ENCODE data around the gene EVC.

Gene EVC

GRCh38 chr4:5701971-5702370, 9.0 kb upstream of the EVC start:
- Histone ChIP-seq H3K4me2 (ENCODE audit: low read depth, low read length) (no peak overlapping the region), H3K4me1 (ENCODE audit: low read length) (peaks cover 24% of the 10 kb centered on the region), H3K9ac (ENCODE audit: low read length) (no peak overlapping the region), H3K4me3 (ENCODE audit: low read length) (no peak overlapping the region), H3K36me3 (replicated peaks; ENCODE audit: insufficient read depth, low read length) (no peaks in the 10 kb centered on the region), H3K9me2 (replicated peaks; ENCODE audit: insufficient read depth, low read length) (no peaks in the 10 kb centered on the region), H2AFZ (ENCODE audit: low read length) (no peak overlapping the region), H3K79me2 (ENCODE audit: low read length) (peaks cover 48% of the 10 kb centered on the region), H3K9me3 (replicated peaks; ENCODE audit: insufficient read depth, low read length) (no peaks in the 10 kb centered on the region), H3K27ac (ENCODE audit: low read length) (no peak overlapping the region), H4K20me1 (ENCODE audit: insufficient read depth, low read length) (no peaks in the 10 kb centered on the region), H3K27me3 (replicated peaks; ENCODE audit: insufficient read depth, low read length) (no peaks in the 10 kb centered on the region), H3F3A (ENCODE audit: insufficient read depth, low read length) (no peaks in the 10 kb centered on the region)
- no peak for DNase-seq
- no peak for TF ChIP-seq EZH2phosphoT487 (IDR thresholded peaks at IDR 0.05; ENCODE audit: low read length)

GRCh38 chr4:5703831-5704230, 7.2 kb upstream of the EVC start:
- Histone ChIP-seq H3K79me2 (ENCODE audit: low read length) (peaks cover 60% of the 10 kb centered on the region), H3K27me3 (replicated peaks; ENCODE audit: insufficient read depth, low read length) (no peaks in the 10 kb centered on the region), H3K9me3 (replicated peaks; ENCODE audit: insufficient read depth, low read length) (no peaks in the 10 kb centered on the region), H3F3A (ENCODE audit: insufficient read depth, low read length) (no peaks in the 10 kb centered on the region), H3K9me2 (replicated peaks; ENCODE audit: insufficient read depth, low read length) (no peaks in the 10 kb centered on the region), H4K20me1 (ENCODE audit: insufficient read depth, low read length) (no peaks in the 10 kb centered on the region), H2AFZ (ENCODE audit: low read length) (no peak overlapping the region), H3K4me2 (ENCODE audit: low read depth, low read length) (peak overlapping the region; percentile 59; the same call in 1 of the 2 replicates), H3K4me3 (ENCODE audit: low read length) (peak overlapping the region; percentile 16; the same call in 1 of the 2 replicates), H3K27ac (ENCODE audit: low read length) (peak overlapping the region; percentile 60; the same call in 1 of the 2 replicates), H3K4me1 (ENCODE audit: low read length) (peaks cover 32% of the 10 kb centered on the region), H3K36me3 (replicated peaks; ENCODE audit: insufficient read depth, low read length) (no peaks in the 10 kb centered on the region), H3K9ac (ENCODE audit: low read length) (peak overlapping the region; percentile 8; the same call in 1 of the 2 replicates)
- DNase-seq = no peak
- TF ChIP-seq, protein P1, sequence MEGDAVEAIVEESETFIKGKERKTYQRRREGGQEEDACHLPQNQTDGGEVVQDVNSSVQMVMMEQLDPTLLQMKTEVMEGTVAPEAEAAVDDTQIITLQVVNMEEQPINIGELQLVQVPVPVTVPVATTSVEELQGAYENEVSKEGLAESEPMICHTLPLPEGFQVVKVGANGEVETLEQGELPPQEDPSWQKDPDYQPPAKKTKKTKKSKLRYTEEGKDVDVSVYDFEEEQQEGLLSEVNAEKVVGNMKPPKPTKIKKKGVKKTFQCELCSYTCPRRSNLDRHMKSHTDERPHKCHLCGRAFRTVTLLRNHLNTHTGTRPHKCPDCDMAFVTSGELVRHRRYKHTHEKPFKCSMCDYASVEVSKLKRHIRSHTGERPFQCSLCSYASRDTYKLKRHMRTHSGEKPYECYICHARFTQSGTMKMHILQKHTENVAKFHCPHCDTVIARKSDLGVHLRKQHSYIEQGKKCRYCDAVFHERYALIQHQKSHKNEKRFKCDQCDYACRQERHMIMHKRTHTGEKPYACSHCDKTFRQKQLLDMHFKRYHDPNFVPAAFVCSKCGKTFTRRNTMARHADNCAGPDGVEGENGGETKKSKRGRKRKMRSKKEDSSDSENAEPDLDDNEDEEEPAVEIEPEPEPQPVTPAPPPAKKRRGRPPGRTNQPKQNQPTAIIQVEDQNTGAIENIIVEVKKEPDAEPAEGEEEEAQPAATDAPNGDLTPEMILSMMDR (IDR thresholded peaks at IDR 0.05; ENCODE audit: low read length) = no peak
- TF ChIP-seq EZH2 (optimal IDR thresholded peaks at IDR 0.05; ENCODE audit: low read depth, low read length) (no peak), EZH2phosphoT487 (IDR thresholded peaks at IDR 0.05; ENCODE audit: low read length) (no peak)

DNA sequence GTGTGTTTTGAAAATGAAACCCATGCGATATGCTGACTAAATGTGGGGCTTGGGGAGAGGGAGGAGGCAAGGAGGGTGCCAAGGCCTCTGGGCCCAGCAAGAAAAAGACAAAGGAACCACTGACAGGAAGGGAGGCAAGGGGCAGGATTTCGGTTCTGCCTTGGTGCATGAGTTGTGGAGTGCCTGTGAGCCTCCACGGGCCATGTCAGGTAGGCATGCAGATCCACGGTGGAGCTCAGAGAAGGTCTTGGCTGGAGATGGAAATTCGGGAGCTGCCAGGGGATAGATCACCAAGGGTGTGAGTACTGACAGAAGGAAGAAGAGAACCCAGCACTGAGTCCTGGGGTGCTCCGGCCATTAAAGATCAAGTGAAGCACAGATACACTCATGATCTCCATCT, 6.7 kb upstream of the EVC start:
- Histone ChIP-seq H3K36me3 (replicated peaks; ENCODE audit: insufficient read depth, low read length) (no peaks in the 10 kb centered on the region), H3K79me2 (ENCODE audit: low read length) (peaks cover 60% of the 10 kb centered on the region), H3K4me1 (ENCODE audit: low read length) (peaks cover 36% of the 10 kb centered on the region), H3K9me2 (replicated peaks; ENCODE audit: insufficient read depth, low read length) (no peaks in the 10 kb centered on the region), H3K27me3 (replicated peaks; ENCODE audit: insufficient read depth, low read length) (no peaks in the 10 kb centered on the region), H3K9me3 (replicated peaks; ENCODE audit: insufficient read depth, low read length) (no peaks in the 10 kb centered on the region), H4K20me1 (ENCODE audit: insufficient read depth, low read length) (no peaks in the 10 kb centered on the region), H3K9ac (ENCODE audit: low read length) (peak overlapping the region; percentile 8; the same call in 1 of the 2 replicates), H3K4me3 (ENCODE audit: low read length) (peak overlapping the region; percentile 16; the same call in 1 of the 2 replicates), H3K27ac (ENCODE audit: low read length) (peak overlapping the region; percentile 60; the same call in 1 of the 2 replicates), H3K4me2 (ENCODE audit: low read depth, low read length) (peak overlapping the region; percentile 59; the same call in 1 of the 2 replicates), H3F3A (ENCODE audit: insufficient read depth, low read length) (peaks cover 1% of the 10 kb centered on the region), H2AFZ (ENCODE audit: low read length) (no peak overlapping the region)
- TF ChIP-seq EZH2 (optimal IDR thresholded peaks at IDR 0.05; ENCODE audit: low read depth, low read length) (no peak), EZH2phosphoT487 (IDR thresholded peaks at IDR 0.05; ENCODE audit: low read length) (no peak)
- TF ChIP-seq, protein P1 (IDR thresholded peaks at IDR 0.05; ENCODE audit: low read length) = no peak
- peak; percentile 37 for DNase-seq

DNA sequence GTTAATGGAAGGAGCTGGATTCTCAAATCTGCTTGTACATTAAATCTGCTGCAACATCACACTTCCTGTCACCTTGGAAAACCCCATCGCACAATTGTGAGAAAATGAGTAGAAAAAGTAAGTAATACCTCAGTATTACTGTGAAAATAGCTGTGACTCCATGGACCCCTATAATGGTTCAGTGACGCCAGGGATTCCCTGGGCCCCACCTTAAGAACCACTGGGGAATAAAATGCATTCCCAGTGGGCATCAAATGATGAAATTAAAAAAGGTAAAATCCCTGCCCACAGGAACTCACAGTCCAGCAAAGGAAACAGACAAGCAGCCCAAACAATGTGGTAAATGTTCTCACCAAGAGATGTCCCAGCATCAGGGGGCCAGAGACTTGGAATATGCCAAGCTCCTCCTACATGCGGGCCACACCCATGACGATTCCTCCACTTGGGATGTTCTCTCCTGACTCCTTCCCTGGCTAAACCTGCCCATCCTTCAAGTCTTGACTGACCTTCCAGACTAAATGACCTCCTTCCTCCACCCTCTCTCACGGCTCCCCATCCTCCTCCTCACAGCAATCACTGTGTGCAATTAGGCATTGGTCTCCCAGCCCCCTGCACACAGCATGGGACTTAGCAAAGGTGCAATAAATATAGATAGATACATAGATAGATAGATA, 5.2 kb upstream of the EVC start:
- Histone ChIP-seq H4K20me1 (ENCODE audit: insufficient read depth, low read length) (no peaks in the 10 kb centered on the region), H3K9me2 (replicated peaks; ENCODE audit: insufficient read depth, low read length) (no peaks in the 10 kb centered on the region), H3K27ac (ENCODE audit: low read length) (peak overlapping the region; percentile 51), H3F3A (ENCODE audit: insufficient read depth, low read length) (peaks cover 16% of the 10 kb centered on the region), H3K79me2 (ENCODE audit: low read length) (peaks cover 59% of the 10 kb centered on the region), H3K36me3 (replicated peaks; ENCODE audit: insufficient read depth, low read length) (no peaks in the 10 kb centered on the region), H3K9me3 (replicated peaks; ENCODE audit: insufficient read depth, low read length) (no peaks in the 10 kb centered on the region), H3K4me1 (ENCODE audit: low read length) (peaks cover 51% of the 10 kb centered on the region), H2AFZ (ENCODE audit: low read length) (no peak overlapping the region), H3K4me3 (ENCODE audit: low read length) (no peak overlapping the region), H3K9ac (ENCODE audit: low read length) (no peak overlapping the region), H3K27me3 (replicated peaks; ENCODE audit: insufficient read depth, low read length) (no peaks in the 10 kb centered on the region), H3K4me2 (ENCODE audit: low read depth, low read length) (peak overlapping the region; percentile 22)
- TF ChIP-seq, protein P1 (IDR thresholded peaks at IDR 0.05; ENCODE audit: low read length) = no peak
- TF ChIP-seq EZH2phosphoT487 (IDR thresholded peaks at IDR 0.05; ENCODE audit: low read length) (no peak), EZH2 (optimal IDR thresholded peaks at IDR 0.05; ENCODE audit: low read depth, low read length) (no peak)
- peak; percentile 39 for DNase-seq

All from MM.1S (cell line).